Measurements from ENCODE around the gene SDK1. TPM values are rescaled to one million over a fixed set of nuclear protein-coding genes. Genes with fewer than 3 reads are reported as not detected.
A peak's percentile ranks its signal among the peaks of the same experiment; 100 is the strongest.
"Not testable (repeated sequence)": the region's sequence is repeated elsewhere in the genome, so short reads cannot be mapped to it uniquely, and the experiment has no call there.

Gene SDK1
- total RNA-seq, 1 donor from 2014 or later, result 2.2 TPM

GRCh38 chr7:3650844-3651243, 349.8 kb downstream of the SDK1 start:
- DNase-seq (no peak), ATAC-seq (ENCODE audit: poor library complexity) (no peak)
- intact Hi-C loops (cut with DNase I), result no loop called here

- DNase-seq, result no peak
- intact Hi-C loops (cut with DNase I), result no loop called here
Observed at GRCh38 chr7:3655635-3656034, 354.6 kb downstream of the SDK1 start.

GRCh38 chr7:3657206-3657605, 356.2 kb downstream of the SDK1 start:
- ATAC-seq (ENCODE audit: poor library complexity), result no peak
- DNase-seq, result no peak
- intact Hi-C loops (cut with DNase I), result no loop called here

More at GRCh38 chr7:3655635-3656034, 354.6 kb downstream of the SDK1 start:
- ATAC-seq (ENCODE audit: poor library complexity), result no peak

DNA sequence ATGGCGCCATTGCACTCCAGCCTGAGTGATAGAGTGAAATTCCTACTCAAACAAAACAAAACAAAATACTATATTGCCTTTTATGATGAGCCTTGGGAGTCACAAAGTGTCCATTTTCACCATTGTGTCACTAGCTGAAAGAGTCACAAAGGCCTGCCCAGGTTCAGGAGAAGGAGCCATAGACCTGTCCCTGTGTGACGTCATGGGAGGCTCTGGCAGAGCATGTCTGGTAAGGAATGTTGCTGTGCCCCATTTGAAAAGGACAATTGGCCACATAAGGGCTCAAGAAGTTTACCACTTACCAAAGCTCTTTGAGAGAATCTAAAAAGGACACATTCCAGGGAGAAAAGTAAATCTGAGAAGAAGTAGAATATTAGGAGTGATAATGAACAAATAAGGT, 367.7 kb downstream of the SDK1 start:
- ATAC-seq (ENCODE audit: poor library complexity) (no peak), DNase-seq (no peak)
- intact Hi-C loops (cut with DNase I), result no loop called here

DNA sequence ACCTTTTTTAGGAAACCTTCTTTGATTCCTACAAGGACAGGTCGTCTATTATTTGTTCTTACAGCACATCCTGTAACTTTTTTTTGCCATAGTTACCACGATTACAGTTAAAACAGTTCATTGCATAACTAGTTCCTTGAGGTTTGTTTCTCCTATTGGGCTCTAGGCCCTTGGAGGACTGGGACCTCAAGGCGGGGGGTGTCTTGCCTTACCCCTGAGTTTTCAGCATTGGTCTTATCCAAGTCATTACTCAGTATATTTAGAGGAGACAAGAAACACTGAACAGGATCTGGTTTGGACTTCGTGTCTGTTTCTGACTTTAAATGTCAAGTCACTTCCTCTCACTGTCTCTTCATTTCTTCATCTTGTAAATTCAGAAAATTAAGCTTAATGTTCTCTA, 369.8 kb downstream of the SDK1 start:
- ATAC-seq (ENCODE audit: poor library complexity) (no peak), DNase-seq (no peak)
- intact Hi-C loops (cut with DNase I), result no loop called here

DNA sequence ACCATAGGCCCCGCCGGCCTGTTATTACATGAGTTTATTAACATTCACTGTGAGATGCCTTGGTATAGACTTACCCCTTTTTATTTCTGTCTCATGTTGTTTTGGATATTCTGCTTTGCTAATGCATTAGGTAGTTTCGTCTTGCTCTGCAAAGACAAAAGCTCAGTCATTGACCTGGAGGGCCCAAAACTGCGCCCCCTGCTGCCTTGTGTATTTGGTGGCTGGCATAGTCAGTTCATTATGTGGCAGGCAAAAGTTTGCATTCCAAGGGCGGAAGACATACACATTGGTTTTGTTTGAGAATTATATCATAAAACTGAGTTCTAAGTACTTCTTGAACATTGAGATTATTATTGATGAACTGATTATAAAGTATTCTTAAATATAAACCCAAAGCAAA, 372.5 kb downstream of the SDK1 start:
- intact Hi-C loops (cut with DNase I), result no loop called here
- ATAC-seq (ENCODE audit: poor library complexity), result no peak
- peak; percentile 52 for DNase-seq

DNA sequence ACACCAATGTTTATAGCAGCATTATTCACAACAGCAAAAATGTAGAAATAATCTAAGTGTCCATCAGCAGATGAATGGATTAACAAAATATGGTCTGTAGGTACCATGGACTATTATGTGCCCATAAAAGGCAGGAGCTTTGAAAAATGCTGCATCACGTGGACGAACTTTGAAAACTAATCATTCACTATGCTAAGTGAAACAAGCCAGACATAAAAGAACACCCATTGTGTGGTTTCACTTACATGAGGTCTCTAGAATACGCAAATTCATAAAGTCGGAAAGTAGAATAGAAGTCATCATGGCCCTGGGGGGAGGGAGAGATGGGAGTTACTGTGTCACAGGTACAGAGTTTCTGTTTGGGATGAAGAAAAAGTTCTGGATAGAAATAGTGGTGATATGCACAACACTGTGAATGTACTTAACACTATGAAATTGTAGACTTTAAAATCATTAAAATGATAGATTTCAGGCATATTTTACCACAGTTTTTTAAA, 377.3 kb downstream of the SDK1 start:
- no peak for DNase-seq
- intact Hi-C loops (cut with DNase I), result no loop called here
- ATAC-seq (ENCODE audit: poor library complexity), result no peak

- no peak for DNase-seq
- intact Hi-C loops (cut with DNase I), result no loop called here
- ATAC-seq (ENCODE audit: poor library complexity), result no peak
Observed at GRCh38 chr7:3682028-3682710, 381.1 kb downstream of the SDK1 start.

DNA sequence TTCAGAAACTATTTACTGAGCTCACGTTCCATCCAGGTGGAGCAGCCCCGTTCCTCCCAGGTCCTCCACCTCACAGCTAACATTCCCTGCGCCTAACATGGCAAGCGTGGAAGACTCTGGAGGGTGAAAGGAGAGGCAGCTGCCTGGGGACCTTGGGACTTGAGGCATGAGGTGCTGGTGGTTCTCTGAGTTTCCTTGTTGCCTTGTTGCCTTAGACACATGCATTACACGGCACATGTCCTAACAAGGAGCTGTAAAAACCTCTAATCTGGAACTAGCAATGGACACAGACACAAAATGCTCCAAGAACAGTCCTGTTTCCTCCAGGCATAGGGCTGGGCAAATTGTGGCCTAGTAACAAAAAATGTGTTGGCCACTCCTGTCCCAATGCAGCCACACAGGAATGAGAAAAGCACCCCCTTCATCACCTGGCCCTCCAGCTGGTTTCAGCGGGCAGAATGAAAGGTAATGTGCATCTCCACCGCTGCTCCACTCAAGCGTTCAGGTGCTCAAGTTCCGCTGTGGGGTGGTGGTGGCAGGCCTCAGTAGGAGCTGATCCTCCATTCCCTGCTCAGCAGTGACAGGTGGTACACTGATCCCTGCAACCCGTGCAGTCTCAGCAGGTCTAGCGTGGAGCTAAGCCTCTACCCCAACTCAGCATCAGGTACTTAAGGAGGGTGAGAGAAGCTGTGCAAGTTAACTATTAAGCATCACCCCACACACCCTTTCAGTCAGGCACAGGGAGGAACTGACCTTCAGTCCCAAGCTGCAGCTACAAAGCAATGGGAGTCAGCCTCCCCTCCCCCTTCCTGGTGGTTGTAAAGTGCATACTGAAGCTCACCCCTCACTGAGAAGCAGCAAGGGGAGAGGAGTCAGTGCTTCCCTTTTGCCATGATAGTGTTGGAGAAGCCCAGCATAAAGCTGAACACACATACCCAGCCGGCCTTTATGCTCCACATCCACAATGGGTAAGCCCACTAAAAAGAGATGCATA, 382.8 kb downstream of the SDK1 start:
- intact Hi-C loops (cut with DNase I), result no loop called here
- ATAC-seq (ENCODE audit: poor library complexity) (no peak), DNase-seq (no peak)

DNA sequence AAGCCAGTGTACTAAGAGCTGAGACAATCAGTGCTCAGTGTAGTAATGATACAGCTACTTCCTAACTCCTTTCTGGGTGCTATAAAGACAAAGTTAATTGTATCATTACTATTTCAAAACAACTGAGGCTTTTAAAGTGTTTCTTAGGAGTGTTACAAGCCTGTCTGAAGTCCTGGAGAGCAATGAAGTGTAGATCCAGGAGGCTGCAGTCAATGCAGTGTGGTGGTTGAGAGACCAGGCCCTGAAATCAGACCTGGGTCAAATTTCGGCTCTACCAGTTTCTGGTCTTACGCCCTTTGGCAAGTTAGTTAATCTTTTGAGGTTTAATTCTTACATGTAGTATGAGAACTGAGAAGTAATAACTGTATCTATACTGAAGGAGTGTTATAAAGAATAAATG, 387.0 kb downstream of the SDK1 start:
- intact Hi-C loops (cut with DNase I), result no loop called here
- ATAC-seq (ENCODE audit: poor library complexity) (no peak), DNase-seq (no peak)

DNA sequence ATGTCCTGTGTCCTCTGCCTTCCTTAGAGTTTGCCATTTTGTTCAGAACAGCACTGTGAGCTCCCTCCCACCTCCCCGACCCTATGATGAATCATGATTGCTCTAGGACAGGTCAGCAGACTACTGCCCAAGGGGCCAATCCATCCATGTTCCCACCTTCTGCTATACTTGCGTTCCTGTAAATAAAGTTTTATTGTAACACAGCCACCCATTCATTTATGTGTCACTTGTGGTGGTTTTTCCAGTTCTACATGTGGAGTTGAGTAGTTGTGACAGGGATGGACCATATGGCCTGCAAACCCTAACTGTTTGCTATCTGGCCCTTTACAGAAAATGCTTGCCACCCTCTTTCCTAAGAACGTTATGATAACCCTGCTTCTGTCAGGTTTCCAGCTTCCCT, 387.8 kb downstream of the SDK1 start:
- no peak for DNase-seq
- intact Hi-C loops (cut with DNase I), result no loop called here
- no peak for ATAC-seq (ENCODE audit: poor library complexity)

DNA sequence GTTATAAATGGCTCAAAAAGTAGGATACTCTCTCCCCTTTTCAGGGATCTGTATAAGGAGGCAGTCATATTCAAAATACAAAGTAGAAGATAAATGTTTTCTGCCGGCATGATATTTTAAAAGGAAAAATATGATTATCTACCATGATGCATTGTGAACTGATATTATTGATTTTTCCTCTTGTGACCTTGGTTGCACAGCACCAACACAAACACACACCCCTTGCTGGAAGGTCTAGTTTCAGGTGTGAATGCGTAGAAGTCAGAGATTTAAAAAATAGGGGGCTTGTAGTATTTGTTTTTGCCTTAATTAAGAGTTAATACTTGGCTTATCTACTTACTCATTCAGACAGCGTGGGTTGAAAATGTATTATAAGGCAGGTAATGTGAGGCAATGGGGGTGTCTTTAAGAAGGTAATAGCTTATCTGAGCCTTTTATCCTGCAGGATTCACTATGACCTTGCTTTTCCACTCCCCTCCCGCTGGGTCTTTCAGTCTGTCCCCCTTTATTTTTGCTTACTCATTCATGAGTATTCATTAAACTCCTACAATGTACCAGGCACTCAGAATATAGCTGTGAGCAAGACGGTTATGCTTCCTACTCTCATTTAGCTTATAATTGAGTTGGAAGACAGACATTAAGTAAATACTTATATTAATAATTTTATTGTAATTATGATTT, 390.6 kb downstream of the SDK1 start:
- DNase-seq, result no peak
- ATAC-seq (ENCODE audit: poor library complexity), result no peak
- intact Hi-C loops (cut with DNase I), result no loop called here

DNA sequence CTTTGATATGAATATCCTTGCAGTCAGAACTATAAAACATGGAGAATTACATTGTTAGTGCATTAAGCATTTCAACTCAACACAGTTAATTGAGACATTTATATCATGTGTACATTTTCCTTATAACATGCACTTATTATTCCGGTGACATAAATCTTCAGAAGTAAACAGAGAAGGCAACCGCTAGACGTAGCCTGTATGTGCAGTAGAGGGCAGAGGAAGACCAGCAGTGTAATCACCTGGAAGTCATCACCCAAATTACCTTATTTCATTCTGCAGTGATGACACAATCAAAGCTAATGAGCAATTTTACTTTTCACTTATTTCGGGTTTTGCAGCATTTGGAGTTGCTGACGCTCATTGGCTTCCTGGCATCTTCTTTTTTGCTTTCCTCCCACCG, 394.6 kb downstream of the SDK1 start:
- intact Hi-C loops (cut with DNase I), result no loop called here
- DNase-seq (no peak), ATAC-seq (ENCODE audit: poor library complexity) (no peak)

- no peak for ATAC-seq (ENCODE audit: poor library complexity)
- DNase-seq, result no peak
- intact Hi-C loops (cut with DNase I), result no loop called here
Observed at GRCh38 chr7:3696113-3696512, 395.1 kb downstream of the SDK1 start.

GRCh38 chr7:3697472-3697871, 396.4 kb downstream of the SDK1 start:
- ATAC-seq (ENCODE audit: poor library complexity) (no peak), DNase-seq (no peak)
- intact Hi-C loops (cut with DNase I), result no loop called here

DNA sequence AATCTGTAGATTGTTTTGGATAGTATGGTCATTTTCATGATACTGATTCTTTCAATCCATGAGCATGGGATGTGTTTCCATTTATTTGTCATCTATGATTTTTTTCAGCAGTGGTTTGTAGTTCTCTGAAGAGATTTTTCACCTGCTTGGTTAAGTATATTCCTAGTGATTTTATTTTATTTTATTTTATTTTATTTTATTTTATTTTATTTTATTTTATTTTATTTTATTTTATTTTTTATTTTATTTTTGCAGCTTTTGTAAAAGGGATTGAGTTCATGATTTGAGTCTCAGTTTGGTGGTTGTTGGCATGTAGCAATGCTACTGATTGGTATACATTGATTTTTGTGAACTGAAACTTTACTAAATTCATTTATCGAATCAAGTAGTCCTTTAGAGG, 404.2 kb downstream of the SDK1 start:
- DNase-seq (no peak), ATAC-seq (ENCODE audit: poor library complexity) (no peak)

GRCh38 chr7:3706091-3706490, 405.0 kb downstream of the SDK1 start:
- DNase-seq; ATAC-seq (ENCODE audit: poor library complexity); intact Hi-C loops (cut with DNase I): not testable (repeated sequence)

More for the DNA sequence above, 404.2 kb downstream of the SDK1 start:
- intact Hi-C loops (cut with DNase I), result no loop called here

GRCh38 chr7:3710122-3710521, 409.1 kb downstream of the SDK1 start:
- intact Hi-C loops (cut with DNase I), result no loop called here
- no peak for ATAC-seq (ENCODE audit: poor library complexity)
- DNase-seq, result no peak

DNA sequence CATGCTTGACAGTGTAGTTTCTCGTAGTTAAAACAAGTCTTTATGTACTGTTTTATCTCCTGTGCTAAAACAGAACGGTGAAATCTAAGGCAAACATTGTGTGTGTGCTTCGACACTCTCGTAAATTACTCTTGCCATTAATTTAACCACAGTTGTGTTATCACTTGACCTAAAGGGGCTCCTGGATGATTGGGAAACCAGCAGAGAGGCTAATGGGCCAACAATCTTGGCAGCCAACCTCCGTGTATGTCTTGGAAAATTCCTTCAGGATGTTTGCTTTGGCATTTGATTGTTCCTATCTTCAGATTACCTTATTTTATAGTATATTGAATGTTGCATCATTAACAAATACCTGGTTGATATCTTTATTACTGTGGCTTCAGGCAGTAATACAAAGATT, 409.5 kb downstream of the SDK1 start:
- DNase-seq, result no peak
- intact Hi-C loops (cut with DNase I), result no loop called here
- ATAC-seq (ENCODE audit: poor library complexity), result no peak

All from Right ventricle myocardium superior (tissue), 1 donor.